Omental fat pad (tissue), 4 donors: ENCODE results near the gene SLC5A11. TPM values are rescaled to one million over a fixed set of nuclear protein-coding genes. Genes with fewer than 3 reads are reported as not detected.

ENCODE experiments used
- total RNA-seq, 4 donors: library from RNA; depleted of rRNA; stranded (reverse); fragments of >200 nt; gene quantifications; one replicate each; pipeline ENCODE4 v1.1.0, GENCODE V29; 2016

The SLC5A11 gene
- total RNA-seq, 4 donors from 2014 or later, result 0.12 to 0.32 (median 0.28) TPM; not detected in 1

Other genes starting within 250 kb of the SLC5A11 start
- gene TNRC6A, start 116.3 kb upstream of the SLC5A11 start, total RNA-seq, result 10 to 100 TPM; 30.7 to 89.5 (median 53.0) TPM
- gene ARHGAP17, start 169.4 kb downstream of the SLC5A11 start, total RNA-seq, result 10 to 100 TPM; 42.6 to 86.8 (median 58.6) TPM